IMR-90 (cell line): ENCODE results near the gene CDCA7. TPM values are rescaled to one million over a fixed set of nuclear protein-coding genes. Genes with fewer than 3 reads are reported as not detected.

Source experiments
- ATAC-seq: fragments of 200-7000 bp; cut with Tn5 transposase; 2 replicates; pipeline ENCODE4 v1.9.1; 2020; ENCODE audit warnings: low read depth, mild to moderate bottlenecking, moderate library complexity
- BruUV-seq: library from RNA; stranded (reverse); fragments of 400-500 nt; replicated peaks from 2 replicates; lab custom pipeline; 2021; lab: Mats Ljungman, UMichigan
- CTCF ChIA-PET: fragments of 300-600 bp; formaldehyde crosslinking; extraction: SDS; loops from one replicate; lab custom pipeline; 2021; ENCODE audit warnings: antibody characterized with exemption; lab: Yijun Ruan, JAX
- POLR2A ChIA-PET: fragments of 300-600 bp; sonication (Branson Sonifier 250); formaldehyde crosslinking; loops from one replicate; lab custom pipeline; 2022; ENCODE audit warnings: antibody characterized with exemption; ENCODE audit not compliant: unreplicated experiment; lab: Charles Lee
- DNase-seq: peaks from one replicate; pipeline ENCODE4 v3.0.0; 2013
- H2AFZ ChIP-seq: replicated peaks from 2 replicates; pipeline ENCODE3; 2013; ENCODE audit warnings: low read length, mild to moderate bottlenecking; ENCODE audit not compliant: poor library complexity
- H2AK5ac ChIP-seq: 2 replicates; pipeline ENCODE4 v1.6.1; 2013; ENCODE audit warnings: low read depth, low read length, inconsistent platforms
- H2AK9ac ChIP-seq: replicated peaks from 2 replicates; pipeline ENCODE3; 2013; ENCODE audit warnings: mild to moderate bottlenecking, low read depth, low read length, moderate library complexity; ENCODE audit not compliant: poor library complexity
- H2BK120ac ChIP-seq: 2 replicates; pipeline ENCODE4 v1.6.1; 2013; ENCODE audit warnings: low read depth, low read length, inconsistent platforms
- H2BK15ac ChIP-seq: 3 replicates; pipeline ENCODE4 v1.6.1; 2013; ENCODE audit warnings: low read depth, low read length, inconsistent platforms
- H2BK20ac ChIP-seq: 2 replicates; pipeline ENCODE4 v1.6.1; 2013; ENCODE audit warnings: low read depth, mild to moderate bottlenecking, inconsistent platforms, low read length, moderate library complexity
- H2BK5ac ChIP-seq: 2 replicates; pipeline ENCODE4 v1.6.1; 2013; ENCODE audit warnings: mild to moderate bottlenecking, low read depth, low read length, inconsistent platforms; ENCODE audit not compliant: poor library complexity, severe bottlenecking
- H3K14ac ChIP-seq: replicated peaks from 2 replicates; pipeline ENCODE4 v1.6.1; 2013; ENCODE audit warnings: low read depth, low read length, inconsistent platforms
- H3K18ac ChIP-seq: 2 replicates; pipeline ENCODE4 v1.6.1; 2013; ENCODE audit warnings: low read depth, low read length, control low read depth
- H3K23ac ChIP-seq: 2 replicates; pipeline ENCODE4 v1.6.1; 2013; ENCODE audit warnings: low read depth, low read length, inconsistent platforms
- H3K27ac ChIP-seq: 2 replicates; pipeline ENCODE4 v1.5.1; 2013; ENCODE audit warnings: mild to moderate bottlenecking, control low read depth, low read length; ENCODE audit not compliant: insufficient read depth
- H3K27me3 ChIP-seq: 2 replicates; pipeline ENCODE4 v1.6.1; 2013; ENCODE audit warnings: low read length; ENCODE audit not compliant: control insufficient read depth, insufficient read depth
- H3K36me3 ChIP-seq: 2 replicates; pipeline ENCODE4 v1.6.1; 2013; ENCODE audit warnings: low read length, mixed read lengths; ENCODE audit not compliant: control insufficient read depth, insufficient read depth
- H3K4ac ChIP-seq: 2 replicates; pipeline ENCODE4 v1.6.1; 2013; ENCODE audit warnings: low read depth, low read length, inconsistent platforms
- H3K4me1 ChIP-seq: 2 replicates; pipeline ENCODE4 v1.6.1; 2013; ENCODE audit warnings: low read length, mixed read lengths; ENCODE audit not compliant: control insufficient read depth, insufficient read depth
- H3K4me2 ChIP-seq: 2 replicates; pipeline ENCODE4 v1.6.1; 2013; ENCODE audit warnings: low read depth, mild to moderate bottlenecking, control low read depth, low read length, moderate library complexity
- H3K4me3 ChIP-seq: 2 replicates; pipeline ENCODE4 v1.5.1; 2013; ENCODE audit warnings: low read depth, mild to moderate bottlenecking, control low read depth, low read length, moderate library complexity; ENCODE audit not compliant: insufficient read depth
- H3K56ac ChIP-seq: 2 replicates; pipeline ENCODE4 v1.6.1; 2013; ENCODE audit warnings: low read length, inconsistent platforms; ENCODE audit not compliant: insufficient read depth; ENCODE audit errors: extremely low read depth
- H3K79me1 ChIP-seq, 2 experiments: 2 replicates each; pipeline ENCODE4 v1.6.1; 2013; ENCODE audit warnings: low read length in 2 of 2, inconsistent platforms in 1 of 2, low read depth in 1 of 2
- H3K9ac ChIP-seq: 2 replicates; pipeline ENCODE4 v1.6.1; 2013; ENCODE audit warnings: low read depth, low read length, control low read depth
- H3K9me1 ChIP-seq: 2 replicates; pipeline ENCODE4 v1.6.1; 2013; ENCODE audit warnings: low read length, inconsistent platforms; ENCODE audit not compliant: insufficient read depth
- H3K9me3 ChIP-seq: 2 replicates; pipeline ENCODE4 v1.6.1; 2013; ENCODE audit warnings: low read length; ENCODE audit not compliant: control insufficient read depth, insufficient read depth
- H4K20me1 ChIP-seq: 2 replicates; pipeline ENCODE4 v1.6.1; 2013; ENCODE audit warnings: low read length, inconsistent platforms; ENCODE audit not compliant: insufficient read depth
- H4K5ac ChIP-seq: 2 replicates; pipeline ENCODE4 v1.6.1; 2013; ENCODE audit warnings: mild to moderate bottlenecking, low read depth, low read length, control low read depth
- H4K8ac ChIP-seq, 2 experiments: 2 replicates each; pipeline ENCODE4 v1.6.1; 2013; ENCODE audit warnings: low read depth in 2 of 2, low read length in 2 of 2, control low read depth in 1 of 2, inconsistent platforms in 1 of 2
- H4K91ac ChIP-seq: 2 replicates; pipeline ENCODE4 v1.6.1; 2013; ENCODE audit warnings: low read depth, low read length, inconsistent platforms; ENCODE audit not compliant: insufficient read depth
- CEBPB ChIP-seq: IDR thresholded peaks from 2 replicates; pipeline ENCODE4 v1.6.1; 2012; ENCODE audit warnings: low read depth, low read length, improper control_type of control experiment
- NFE2L2 ChIP-seq: fragments of 150-350 bp; IDR thresholded peaks from 2 replicates; pipeline ENCODE4 v1.6.1; 2016; ENCODE audit warnings: low read depth, mild to moderate bottlenecking, low read length
- POLR2A ChIP-seq: IDR thresholded peaks from 2 replicates; pipeline ENCODE4 v1.6.1; 2012; ENCODE audit warnings: mild to moderate bottlenecking, low read depth, low read length
- RAD21 ChIP-seq: IDR thresholded peaks from 2 replicates; pipeline ENCODE4 v1.6.1; 2012; ENCODE audit warnings: low read length, improper control_type of control experiment
- WGBS, 2 experiments: methylation state at CpG; one replicate each; pipeline versions ENCODE4 v1.1.5 to v1.1.7; 2013; ENCODE audit warnings: missing lambda C conversion rate in 2 of 2; ENCODE audit not compliant: insufficient read length in 1 of 2; ENCODE audit errors: extremely low coverage in 2 of 2; 5-methylcytosine and 5-hydroxymethylcytosine counted together
- dilution Hi-C: fragments of 300-500 bp; cut with HindIII; formaldehyde crosslinking; loops from one replicate; pipeline ENCODE4 v1.14.3; 2018; ENCODE audit warnings: low sequenced_read_pairs; ENCODE audit not compliant: unreplicated experiment
- in situ Hi-C: fragments of 300-500 bp; cut with MboI; formaldehyde crosslinking; loops from 3 replicates; pipeline ENCODE4 v1.14.3; 2019; ENCODE audit warnings: low sequenced_read_pairs, inconsistent platforms, mixed read lengths
- intact Hi-C: fragments of 100-400 bp; cut with micrococcal nuclease; formaldehyde crosslinking; loops from 2 replicates; pipeline ENCODE4 v1.10.0; 2022
- polyA plus RNA-seq, 3 experiments: library from polyadenylated mRNA; depleted of rRNA; stranded (reverse); fragments of >200 nt; gene quantifications; 2 replicates each; pipeline ENCODE4 v1.2.3, GENCODE V29; 2012; ENCODE audit warnings: low replicate concordance in 1 of 3
- total RNA-seq: library from RNA; depleted of rRNA; stranded (reverse); fragments of >200 nt; gene quantifications from 2 replicates; pipeline ENCODE4 v1.2.3, GENCODE V29; 2012
- TF ChIP-seq, protein P1 (sequence below): fragments of 150-350 bp; IDR thresholded peaks from 2 replicates; pipeline ENCODE4 v1.6.1; 2016; ENCODE audit warnings: low read depth, mild to moderate bottlenecking, low read length, moderate library complexity, borderline replicate concordance

Gene CDCA7
- total and polyA plus RNA-seq, 2 of the 4 experiments (the other 2 are of a cell fraction) = 12.0 to 18.7 TPM

DNA sequence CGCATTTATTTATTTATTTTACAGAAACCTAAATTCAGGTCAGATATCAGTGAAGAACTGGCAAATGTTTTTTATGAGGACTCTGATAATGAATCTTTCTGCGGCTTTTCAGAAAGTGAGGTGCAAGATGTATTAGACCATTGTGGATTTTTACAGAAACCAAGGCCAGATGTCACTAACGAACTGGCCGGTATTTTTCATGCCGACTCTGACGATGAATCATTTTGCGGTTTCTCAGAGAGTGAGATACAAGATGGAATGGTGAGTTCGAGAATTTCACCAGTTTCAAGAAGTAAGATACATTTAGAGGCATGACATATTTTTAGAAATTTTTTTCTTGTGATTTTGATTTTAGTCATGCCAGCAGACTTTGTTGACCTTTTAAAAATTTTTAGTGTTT lies 4.6 kb downstream of the CDCA7 start:
- Histone ChIP-seq H2AK5ac (no peak overlapping the region), H3K56ac (no peak overlapping the region), H3K9ac (no peak overlapping the region), H3K23ac (no peak overlapping the region), H4K91ac (no peak overlapping the region), H3K4ac (no peak overlapping the region), H3K14ac (no peak overlapping the region), H3K4me2 (no peak overlapping the region), H3K36me3 (peaks cover 3% of the 10 kb centered on the region; the same call in 1 of the 2 replicates), H2AFZ (no peak overlapping the region), H3K18ac (no peak overlapping the region), H2BK20ac (no peak overlapping the region), H3K27me3 (no peaks in the 10 kb centered on the region; the same call in 1 of the 2 replicates), H3K4me3 (no peak overlapping the region), H4K20me1 (no peaks in the 10 kb centered on the region), H2BK5ac (no peak overlapping the region), H3K9me1 (peaks cover 7% of the 10 kb centered on the region), H2BK120ac (no peak overlapping the region), H4K8ac (no peak overlapping the region), H2AK9ac (no peak overlapping the region), H3K79me1 (peaks cover 16 to 37% of the 10 kb centered on the region in 2 experiments), H3K9me3 (no peaks in the 10 kb centered on the region), H4K5ac (no peak overlapping the region), H3K27ac (no peak overlapping the region), H2BK15ac (no peak overlapping the region), H3K4me1 (peaks cover 2% of the 10 kb centered on the region; the same call in 1 of the 2 replicates)
- intact Hi-C loops (no loop called here), in situ Hi-C loops (loop anchor here (25.0 kb wide), 1 partner anchor 322 kb away; no protein-coding TSS in a partner anchor), dilution Hi-C loops (no loop called here)
- 78% methylated on average over 4 of the region's 8 CpGs; no CpG with 5 or more reads in 1 of the 2 experiments for WGBS, 2 experiments
- ChIA-PET CTCF (no interaction called here), POLR2A (no interaction called here)
- TF ChIP-seq CEBPB = no peak
- TF ChIP-seq, protein P1, sequence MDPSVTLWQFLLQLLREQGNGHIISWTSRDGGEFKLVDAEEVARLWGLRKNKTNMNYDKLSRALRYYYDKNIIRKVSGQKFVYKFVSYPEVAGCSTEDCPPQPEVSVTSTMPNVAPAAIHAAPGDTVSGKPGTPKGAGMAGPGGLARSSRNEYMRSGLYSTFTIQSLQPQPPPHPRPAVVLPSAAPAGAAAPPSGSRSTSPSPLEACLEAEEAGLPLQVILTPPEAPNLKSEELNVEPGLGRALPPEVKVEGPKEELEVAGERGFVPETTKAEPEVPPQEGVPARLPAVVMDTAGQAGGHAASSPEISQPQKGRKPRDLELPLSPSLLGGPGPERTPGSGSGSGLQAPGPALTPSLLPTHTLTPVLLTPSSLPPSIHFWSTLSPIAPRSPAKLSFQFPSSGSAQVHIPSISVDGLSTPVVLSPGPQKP = no peak
- no peak for TF ChIP-seq POLR2A
- no peak for TF ChIP-seq NFE2L2
- no peak for TF ChIP-seq RAD21
- BruUV-seq = no TSS peak
- ATAC-seq (no peak), DNase-seq (peak; percentile 15)
